NCI-H460 (cell line): ENCODE data around the gene MYLK4. TPM values are rescaled to one million over a fixed set of nuclear protein-coding genes. Genes with fewer than 3 reads are reported as not detected.

Source experiments
- DNase-seq: peaks from one replicate; pipeline ENCODE4 v3.0.0-alpha.2; 2016; ENCODE audit warnings: low read depth; ENCODE audit errors: extremely low read depth
- polyA plus RNA-seq: library from polyadenylated mRNA; depleted of rRNA; stranded (reverse); fragments of >200 nt; gene quantifications from 2 replicates; pipeline ENCODE4 v1.2.3, GENCODE V29; 2014; cell fraction: nucleus; rRNA removed
- total RNA-seq: library from RNA; depleted of rRNA; stranded (reverse); fragments of >200 nt; shearing (Covaris generic); gene quantifications from 2 replicates; pipeline ENCODE4 v1.2.3, GENCODE V29; 2014; rRNA removed

The MYLK4 gene
- total RNA-seq, result 0.09 and 0.27 TPM in 2 replicates
- polyA plus RNA-seq, result 0.01 and 0.38 TPM in 2 replicates

DNA sequence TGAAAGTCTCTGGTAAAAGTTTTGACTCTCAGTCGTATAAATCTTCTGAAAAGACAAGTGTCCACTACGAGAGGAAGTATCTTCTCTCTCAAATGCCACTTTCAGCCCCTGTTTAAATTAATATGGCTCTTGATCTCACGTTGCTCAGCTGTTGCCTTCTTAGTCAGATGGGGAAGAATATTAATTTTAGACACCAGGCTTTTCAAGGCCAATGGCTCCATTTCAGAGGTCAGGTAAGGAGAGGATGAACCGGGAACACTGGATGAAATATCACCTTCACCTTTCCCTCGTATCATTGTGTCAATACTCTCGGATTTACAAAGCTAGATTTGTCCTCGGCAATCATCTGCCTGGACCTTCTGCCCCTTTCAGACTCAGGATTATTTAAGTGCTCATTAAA is at the start of gene MYLK4:
Gene MYLK4, minus strand, starts transcription at position 91 of the 400 bp plus-strand sequence. CDS start 1,628 bp downstream, outside the sequence.
- DNase-seq, result no peak

DNA sequence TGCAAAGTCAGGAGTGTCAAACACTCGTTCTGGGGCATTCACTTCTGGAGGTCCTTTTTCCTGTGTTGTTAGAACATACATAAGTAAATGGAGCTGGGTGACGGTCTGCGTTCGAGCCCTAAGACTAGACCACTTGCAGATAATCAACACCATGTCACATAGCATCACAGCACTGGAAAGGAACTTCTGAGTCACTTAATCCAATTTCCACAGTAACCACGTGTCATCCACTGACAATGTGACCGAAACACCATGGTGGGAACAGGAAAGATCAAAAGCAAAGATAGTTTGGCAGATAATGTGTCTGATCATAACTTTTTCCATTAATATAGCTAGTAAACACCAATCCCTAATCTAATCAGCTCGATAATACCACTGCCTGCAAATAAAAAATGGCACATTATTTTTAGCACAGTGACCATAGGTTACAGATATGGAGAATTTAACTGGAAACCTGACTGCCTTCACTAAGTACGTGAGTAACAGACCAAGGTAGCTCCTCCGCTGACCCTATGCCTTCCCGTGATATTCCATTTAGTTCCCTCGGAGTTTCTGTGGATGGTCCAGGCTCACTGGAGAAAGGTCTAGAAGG is 49.3 kb upstream of the MYLK4 start:
- DNase-seq, result no peak

GRCh38 chr6:2798586-2799134 is 47.9 kb upstream of the MYLK4 start:
- no peak for DNase-seq

GRCh38 chr6:2797564-2798031 is 46.9 kb upstream of the MYLK4 start:
- no peak for DNase-seq

DNA sequence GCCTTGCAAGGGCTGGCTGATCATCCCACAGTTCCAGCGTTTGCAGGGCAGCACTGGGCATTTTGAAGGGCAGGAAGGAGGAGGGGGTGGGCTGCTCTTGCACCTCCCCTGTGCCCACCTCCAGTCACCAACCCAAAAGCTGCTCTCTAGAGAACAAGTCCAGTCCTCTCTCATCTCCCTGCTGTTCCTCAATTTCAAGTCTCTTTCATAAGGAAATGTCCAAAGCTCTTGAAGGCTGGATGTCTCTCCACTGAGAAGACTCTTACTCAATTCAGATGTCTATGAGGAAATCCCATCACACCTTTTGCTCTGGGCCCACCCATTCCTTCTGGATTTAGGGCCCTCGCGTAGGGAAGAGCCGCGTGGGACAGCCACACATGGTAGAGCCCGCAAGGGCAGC is 46.1 kb upstream of the MYLK4 start:
- DNase-seq, result no peak

- no peak for DNase-seq
Observed at GRCh38 chr6:2795956-2796355, 45.2 kb upstream of the MYLK4 start.

- no peak for DNase-seq
Observed at GRCh38 chr6:2795162-2795561, 44.4 kb upstream of the MYLK4 start.

DNA sequence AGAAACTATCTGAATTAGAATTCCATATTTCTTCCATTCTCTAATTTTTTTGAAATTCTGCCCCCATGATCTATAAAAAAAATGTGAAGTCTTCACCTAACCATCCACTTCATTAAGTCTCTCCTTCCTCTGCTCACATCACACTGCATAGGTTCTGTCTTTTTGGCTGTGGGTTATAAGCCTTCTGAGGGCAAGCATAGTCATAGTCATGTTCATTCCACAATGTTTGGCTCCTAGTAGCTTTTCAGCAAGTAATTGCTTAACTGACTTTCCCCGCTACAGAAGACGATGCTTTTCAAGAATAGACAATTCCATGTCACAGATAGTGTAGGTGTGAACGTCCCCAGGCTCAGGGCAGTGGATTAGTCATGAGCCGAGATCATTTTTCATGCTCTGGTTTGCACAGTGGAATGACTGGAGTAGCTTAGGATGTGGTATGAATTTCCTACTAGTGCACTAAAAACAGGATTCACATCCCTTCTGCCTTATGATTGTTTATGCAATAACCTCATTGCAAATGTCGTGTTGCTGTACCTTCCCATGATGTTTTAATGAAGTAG is 43.5 kb upstream of the MYLK4 start:
- DNase-seq, result no peak

- DNase-seq, result no peak
Observed at GRCh38 chr6:2793534-2794151, 42.9 kb upstream of the MYLK4 start.

DNA sequence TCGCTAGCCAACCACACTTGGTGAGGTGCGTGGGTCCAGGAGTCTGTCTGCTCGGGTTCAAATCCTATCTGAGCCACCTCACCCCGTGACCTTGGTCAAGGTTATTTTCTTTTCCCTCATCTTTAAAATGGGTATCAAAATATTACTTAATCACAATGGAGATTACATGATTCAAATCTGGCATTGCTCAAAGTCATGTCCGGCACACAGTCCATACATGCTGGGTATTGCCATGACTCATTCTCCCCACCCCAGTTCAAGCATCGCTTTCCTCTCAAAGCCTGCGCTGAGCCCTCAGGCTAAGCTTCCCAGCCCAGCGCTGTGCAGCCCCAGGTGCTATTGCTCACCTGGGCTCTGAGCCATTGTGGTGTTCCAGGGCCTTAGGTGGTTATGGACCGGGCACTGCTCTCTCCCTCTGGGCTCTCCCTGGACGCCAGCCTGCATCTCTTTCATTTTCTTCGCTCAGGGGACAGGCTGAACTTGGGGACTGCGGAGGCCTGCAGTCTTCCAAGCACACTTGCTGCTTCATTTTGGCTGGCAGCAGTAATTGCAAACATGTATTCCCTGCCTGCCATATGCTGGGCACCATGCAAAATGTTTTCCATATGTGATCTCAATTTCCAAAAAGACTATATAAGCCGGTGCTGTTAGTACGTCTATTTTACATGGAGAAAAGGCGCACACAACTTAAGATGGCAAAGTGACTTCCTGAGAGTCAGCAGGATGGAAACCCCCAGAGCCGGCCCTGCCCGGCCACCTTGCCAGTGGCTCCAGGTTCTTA is 41.8 kb upstream of the MYLK4 start:
- no peak for DNase-seq

- no peak for DNase-seq
Observed at GRCh38 chr6:2791450-2791974, 40.8 kb upstream of the MYLK4 start.

GRCh38 chr6:2790588-2791449 is 40.1 kb upstream of the MYLK4 start:
- peak; percentile 81 for DNase-seq

DNA sequence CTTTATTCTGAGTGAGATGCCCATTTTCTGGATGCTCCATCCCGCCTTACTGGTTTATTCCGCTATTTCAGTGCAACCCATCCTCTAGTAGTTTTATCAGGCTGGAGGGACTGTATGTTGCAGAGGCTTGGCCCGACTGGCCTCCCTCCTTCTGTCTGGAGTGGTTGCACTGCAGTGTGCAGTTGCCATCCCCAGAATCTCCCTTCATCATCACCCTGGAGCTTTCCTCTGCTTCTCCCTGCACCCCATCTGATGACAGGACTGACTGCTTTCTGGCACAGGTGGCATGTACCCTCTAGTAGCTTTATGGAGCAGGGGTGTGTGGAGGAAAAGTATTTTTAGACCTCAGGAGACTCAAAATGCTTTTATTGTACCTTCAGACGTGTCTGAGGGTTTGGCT is 35.5 kb upstream of the MYLK4 start:
- DNase-seq, result no peak

GRCh38 chr6:2784930-2785329 is 34.2 kb upstream of the MYLK4 start:
- DNase-seq, result no peak

DNA sequence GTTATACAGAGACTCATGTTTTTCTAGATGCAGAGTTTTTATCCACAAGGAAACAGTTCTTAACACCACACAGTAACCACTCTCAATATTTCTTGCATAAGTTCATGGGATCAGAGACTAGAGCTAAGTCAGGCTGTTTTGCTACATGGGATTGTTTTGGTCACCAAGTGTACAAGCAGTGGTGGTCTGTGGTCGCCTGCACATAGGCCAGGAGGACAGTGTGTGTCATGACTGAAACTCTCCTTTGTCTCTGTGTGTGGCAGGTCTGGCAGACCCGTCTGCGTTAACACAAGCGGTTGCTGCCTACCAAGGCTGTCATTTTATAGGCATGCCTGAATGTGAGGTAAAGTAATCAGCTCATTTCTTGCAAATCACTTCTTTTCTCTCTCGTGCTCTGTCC is 33.3 kb upstream of the MYLK4 start:
- no peak for DNase-seq

GRCh38 chr6:2783188-2783963 is 32.7 kb upstream of the MYLK4 start:
- DNase-seq, result no peak

DNA sequence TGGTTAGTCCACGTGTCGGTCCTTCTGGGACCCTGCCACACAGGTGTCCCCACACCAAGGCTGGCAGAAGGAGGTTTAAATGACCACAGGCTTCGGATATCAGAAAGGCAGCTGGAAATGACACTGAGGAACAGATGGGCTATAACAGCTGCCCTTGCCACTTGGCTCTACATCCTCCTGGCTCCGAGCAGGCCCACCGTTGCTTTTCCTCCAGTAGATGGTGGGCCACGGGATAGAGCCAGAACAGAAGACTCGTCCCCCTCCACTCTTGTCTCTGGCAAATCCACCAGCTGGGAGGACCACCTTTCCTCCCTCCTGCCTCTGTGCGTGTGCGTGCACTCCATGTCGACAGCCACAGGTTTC is 32.1 kb upstream of the MYLK4 start:
- no peak for DNase-seq

- no peak for DNase-seq
Observed at GRCh38 chr6:2782356-2782708, 31.6 kb upstream of the MYLK4 start.

- no peak for DNase-seq
Observed at GRCh38 chr6:2781685-2782355, 31.1 kb upstream of the MYLK4 start.
